Duodenal mucosa (tissue), 2 donors: Measurements from ENCODE around the gene TSPAN9.

ENCODE experiments used
- H3K27ac ChIP-seq: one replicate; pipeline ENCODE4 v1.7.0; 2013; ENCODE audit warnings: low read depth, low read length
- H3K27me3 ChIP-seq, 2 donors: one replicate each; pipeline ENCODE4 v1.7.0; 2013; ENCODE audit warnings: low read length in 2 of 2, control low read depth in 1 of 2; ENCODE audit not compliant: insufficient read depth in 2 of 2, control insufficient read depth in 1 of 2
- H3K36me3 ChIP-seq, 2 donors: one replicate each; pipeline ENCODE4 v1.7.0; 2013; ENCODE audit warnings: low read length in 2 of 2, control low read depth in 1 of 2; ENCODE audit not compliant: insufficient read depth in 2 of 2, control insufficient read depth in 1 of 2
- H3K4me1 ChIP-seq, 2 donors: one replicate each; pipeline ENCODE4 v1.7.0; 2013; ENCODE audit warnings: low read length in 2 of 2, control low read depth in 1 of 2; ENCODE audit not compliant: insufficient read depth in 2 of 2, control insufficient read depth in 1 of 2
- H3K4me3 ChIP-seq, 2 donors: one replicate each; pipeline ENCODE4 v1.7.0; 2013; ENCODE audit warnings: low read length in 2 of 2, low read depth in 1 of 2
- H3K9ac ChIP-seq, 2 donors: one replicate each; pipeline ENCODE4 v1.7.0; 2013; ENCODE audit warnings: low read length in 2 of 2, low read depth in 1 of 2
- H3K9me3 ChIP-seq, 2 donors: one replicate each; pipeline ENCODE4 v1.7.0; 2013; ENCODE audit warnings: low read length in 2 of 2, control low read depth in 1 of 2; ENCODE audit not compliant: control insufficient read depth in 1 of 2

Gene TSPAN9

GRCh38 chr12:3132636-3133404 is 55.6 kb downstream of the TSPAN9 start:
- no peaks in the 10 kb centered on the region for H3K36me3 ChIP-seq
- H3K27me3 ChIP-seq: no peaks in the 10 kb centered on the region
- no peak overlapping the region for H3K9ac ChIP-seq
- no peak overlapping the region for H3K27ac ChIP-seq
- H3K4me1 ChIP-seq: peaks cover 0 to 9% of the 10 kb centered on the region in 2 donors
- no peak overlapping the region for H3K4me3 ChIP-seq
- no peaks in the 10 kb centered on the region for H3K9me3 ChIP-seq

- Histone ChIP-seq H3K9me3 (no peaks in the 10 kb centered on the region), H3K27ac (no peak overlapping the region), H3K9ac (no peak overlapping the region), H3K4me3 (no peak overlapping the region), H3K36me3 (no peaks in the 10 kb centered on the region), H3K4me1 (peaks cover 0 to 9% of the 10 kb centered on the region in 2 donors), H3K27me3 (no peaks in the 10 kb centered on the region)
These were observed 56.2 kb downstream of the TSPAN9 start for GRCh38 chr12:3133405-3133783.

GRCh38 chr12:3134126-3134525 is 56.9 kb downstream of the TSPAN9 start:
- H3K27ac ChIP-seq: no peak overlapping the region
- H3K9ac ChIP-seq: no peak overlapping the region
- no peaks in the 10 kb centered on the region for H3K27me3 ChIP-seq
- no peaks in the 10 kb centered on the region for H3K36me3 ChIP-seq
- no peaks in the 10 kb centered on the region for H3K9me3 ChIP-seq
- H3K4me1 ChIP-seq: peaks cover 0 to 9% of the 10 kb centered on the region in 2 donors
- H3K4me3 ChIP-seq: no peak overlapping the region

GRCh38 chr12:3134526-3135135 is 57.5 kb downstream of the TSPAN9 start:
- no peaks in the 10 kb centered on the region for H3K36me3 ChIP-seq
- H3K27me3 ChIP-seq: no peaks in the 10 kb centered on the region
- H3K27ac ChIP-seq: no peak overlapping the region
- H3K4me1 ChIP-seq: peaks cover 0 to 6% of the 10 kb centered on the region in 2 donors
- no peak overlapping the region for H3K9ac ChIP-seq
- no peaks in the 10 kb centered on the region for H3K9me3 ChIP-seq
- no peak overlapping the region for H3K4me3 ChIP-seq

- Histone ChIP-seq H3K9me3 (no peaks in the 10 kb centered on the region), H3K9ac (no peak overlapping the region), H3K27me3 (no peaks in the 10 kb centered on the region), H3K27ac (no peak overlapping the region), H3K4me3 (no peak overlapping the region), H3K4me1 (peaks cover 0 to 6% of the 10 kb centered on the region in 2 donors), H3K36me3 (no peaks in the 10 kb centered on the region)
These were observed 58.6 kb downstream of the TSPAN9 start for GRCh38 chr12:3135522-3136461.

- no peak overlapping the region for H3K27ac ChIP-seq
- no peak overlapping the region for H3K4me3 ChIP-seq
- H3K9ac ChIP-seq: no peak overlapping the region
- no peaks in the 10 kb centered on the region for H3K36me3 ChIP-seq
- no peaks in the 10 kb centered on the region for H3K9me3 ChIP-seq
- no peaks in the 10 kb centered on the region for H3K27me3 ChIP-seq
- H3K4me1 ChIP-seq: peaks cover 0 to 6% of the 10 kb centered on the region in 2 donors
These were observed 59.6 kb downstream of the TSPAN9 start for GRCh38 chr12:3136641-3137267.

- Histone ChIP-seq H3K4me3 (no peak overlapping the region), H3K9ac (no peak overlapping the region), H3K4me1 (peaks cover 0 to 6% of the 10 kb centered on the region in 2 donors), H3K27ac (no peak overlapping the region), H3K36me3 (no peaks in the 10 kb centered on the region), H3K27me3 (no peaks in the 10 kb centered on the region), H3K9me3 (no peaks in the 10 kb centered on the region)
These were observed 60.1 kb downstream of the TSPAN9 start for GRCh38 chr12:3137268-3137781.

GRCh38 chr12:3137814-3138445 is 60.8 kb downstream of the TSPAN9 start:
- no peak overlapping the region for H3K9ac ChIP-seq
- H3K4me1 ChIP-seq: peaks cover 0 to 6% of the 10 kb centered on the region in 2 donors
- no peak overlapping the region for H3K27ac ChIP-seq
- no peaks in the 10 kb centered on the region for H3K27me3 ChIP-seq
- no peaks in the 10 kb centered on the region for H3K36me3 ChIP-seq
- H3K9me3 ChIP-seq: no peaks in the 10 kb centered on the region
- no peak overlapping the region for H3K4me3 ChIP-seq

GRCh38 chr12:3138941-3139511 is 61.8 kb downstream of the TSPAN9 start:
- no peaks in the 10 kb centered on the region for H3K27me3 ChIP-seq
- no peak overlapping the region for H3K4me3 ChIP-seq
- peaks cover 0 to 6% of the 10 kb centered on the region in 2 donors for H3K4me1 ChIP-seq
- no peak overlapping the region for H3K9ac ChIP-seq
- no peaks in the 10 kb centered on the region for H3K36me3 ChIP-seq
- H3K9me3 ChIP-seq: no peaks in the 10 kb centered on the region
- H3K27ac ChIP-seq: no peak overlapping the region
